ENCODE results near the gene PITX1. TPM values are rescaled to one million over a fixed set of nuclear protein-coding genes. Genes with fewer than 3 reads are reported as not detected.

Gene PITX1
- total and polyA plus RNA-seq, 7 donors: 13.6 to 103 (median 42.7) TPM

GRCh38 chr5:135056316-135057030, 22.4 kb upstream of the PITX1 start:
- intact Hi-C loops (cut with DNase I): no loop called here
- peak overlapping the region; percentile 86 for H3K27ac ChIP-seq

DNA sequence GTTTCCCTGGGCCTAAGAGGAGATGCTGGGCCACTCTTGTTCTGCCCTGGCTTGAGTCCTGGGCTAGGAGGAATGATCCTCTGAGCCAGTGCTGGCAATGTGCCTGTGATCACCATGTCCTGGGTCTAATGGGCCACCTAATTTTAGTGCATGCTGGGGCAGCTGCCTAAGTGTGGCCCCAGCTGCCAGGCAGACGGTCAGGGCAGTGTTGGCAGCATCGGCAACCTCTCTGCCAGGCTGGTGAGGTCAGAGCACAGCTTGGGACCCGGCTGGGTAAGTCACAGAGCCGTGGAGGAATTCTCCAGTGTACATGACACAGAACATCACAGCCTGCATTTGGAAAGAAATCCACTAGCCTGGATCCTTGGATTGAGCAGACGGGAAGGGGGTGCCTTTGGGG, 21.4 kb upstream of the PITX1 start:
- TF ChIP-seq CTCF (IDR thresholded peaks at IDR 0.05): no peak
- ATAC-seq: peak; percentile 96 to 98 (median 98)
- Histone ChIP-seq H3K36me3 (ENCODE audit: insufficient read depth in 1 of 2, low read depth in 1 of 2) (no peaks in the 10 kb centered on the region), H3K27ac (peak overlapping the region; percentile 86), H3K27me3 (ENCODE audit: insufficient read depth in 3 of 3, low read length in 2 of 3) (no peaks in the 10 kb centered on the region), H3K4me3 (no peak overlapping the region), H3K4me1 (peaks cover 31% of the 10 kb centered on the region), H3K9me3 (no peaks in the 10 kb centered on the region)
- intact Hi-C loops (cut with DNase I): no loop called here
- 16 to 22% (median 20%) methylated on average over 5 of the region's 5 CpGs for WGBS, 3 donors
- peak; percentile 78 to 95 for DNase-seq

More at GRCh38 chr5:135056316-135057030, 22.4 kb upstream of the PITX1 start:
- Histone ChIP-seq H3K4me3 (no peak overlapping the region), H3K36me3 (ENCODE audit: insufficient read depth in 1 of 2, low read depth in 1 of 2) (no peaks in the 10 kb centered on the region), H3K4me1 (peaks cover 31% of the 10 kb centered on the region), H3K9me3 (no peaks in the 10 kb centered on the region), H3K27me3 (ENCODE audit: insufficient read depth in 3 of 3, low read length in 2 of 3) (no peaks in the 10 kb centered on the region)
- peak in 1 of 2 donors; percentile 15 for DNase-seq
- peak in 3 of 4 donors; percentile 45 to 52 (median 51) for ATAC-seq
- no peak for TF ChIP-seq CTCF (IDR thresholded peaks at IDR 0.05)
- WGBS, 3 donors: 32 to 54% (median 34%) methylated on average over 8 of the region's 8 CpGs

DNA sequence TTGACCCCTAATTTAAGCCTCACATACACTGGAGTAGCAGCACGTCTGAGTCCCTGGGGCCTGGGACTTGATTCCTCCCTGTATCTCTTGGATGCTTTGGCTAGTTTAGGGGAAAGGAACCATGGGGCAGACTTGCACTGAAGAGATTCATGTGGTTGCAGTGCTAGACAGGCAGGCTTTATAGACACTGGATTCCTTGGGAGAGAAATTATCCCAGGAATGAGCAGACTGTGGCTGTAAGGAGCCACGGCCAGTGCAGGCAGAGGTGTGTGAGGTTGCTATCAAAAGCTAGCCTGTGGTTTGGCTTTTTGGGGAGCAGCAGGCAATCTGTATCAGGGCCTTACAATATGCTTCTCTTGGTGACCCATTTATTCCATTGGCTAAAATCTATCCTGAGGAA, 20.5 kb upstream of the PITX1 start:
- Histone ChIP-seq H3K36me3 (ENCODE audit: insufficient read depth in 1 of 2, low read depth in 1 of 2) (no peaks in the 10 kb centered on the region), H3K27ac (peak overlapping the region; percentile 86), H3K27me3 (ENCODE audit: insufficient read depth in 3 of 3, low read length in 2 of 3) (peaks cover 0 to 3% (median 0%) of the 10 kb centered on the region in 3 donors), H3K4me3 (no peak overlapping the region), H3K4me1 (peaks cover 31% of the 10 kb centered on the region), H3K9me3 (no peaks in the 10 kb centered on the region)
- ATAC-seq (no peak), DNase-seq (peak in 1 of 2 donors; percentile 4)
- intact Hi-C loops (cut with DNase I): no loop called here
- 59 to 76% (median 64%) methylated on average over 2 of the region's 2 CpGs for WGBS, 3 donors
- no peak for TF ChIP-seq CTCF (IDR thresholded peaks at IDR 0.05)

- intact Hi-C loops (cut with DNase I): no loop called here
- Histone ChIP-seq H3K4me3 (no peak overlapping the region), H3K9me3 (no peaks in the 10 kb centered on the region), H3K27me3 (ENCODE audit: insufficient read depth in 3 of 3, low read length in 2 of 3) (peaks cover 0 to 3% (median 0%) of the 10 kb centered on the region in 3 donors), H3K36me3 (ENCODE audit: insufficient read depth in 1 of 2, low read depth in 1 of 2) (no peaks in the 10 kb centered on the region), H3K4me1 (peaks cover 31% of the 10 kb centered on the region), H3K27ac (no peak overlapping the region)
- ATAC-seq (no peak), DNase-seq (peak in 1 of 2 donors; percentile 3)
- WGBS, 3 donors: 62 to 71% (median 62%) methylated on average over 8 of the region's 8 CpGs
- no peak for TF ChIP-seq CTCF (IDR thresholded peaks at IDR 0.05)
Observed at GRCh38 chr5:135053989-135054388, 20.0 kb upstream of the PITX1 start.

Measured in psoas muscle (tissue), 8 donors.